Mesothelial cell of epicardium (in vitro differentiated cells): ENCODE measurements around the gene FRAS1. TPM values are rescaled to one million over a fixed set of nuclear protein-coding genes. Genes with fewer than 3 reads are reported as not detected.

Source experiments
- DNase-seq, 2 experiments: peaks; one replicate each; pipeline ENCODE4 v3.0.0; 2021; ENCODE audit warnings: low spot score in 2 of 2; ENCODE audit not compliant: unreplicated experiment in 2 of 2
- H3K27ac Mint-ChIP-seq: 2 replicates; pipeline ENCODE4 v1.8.0; 2021; ENCODE audit warnings: mixed read lengths
- H3K27me3 Mint-ChIP-seq: 2 replicates; pipeline ENCODE4 v1.8.0; 2021; ENCODE audit warnings: low read depth, mixed read lengths
- H3K36me3 Mint-ChIP-seq: 2 replicates; pipeline ENCODE4 v1.8.0; 2021; ENCODE audit warnings: mixed read lengths
- H3K4me1 Mint-ChIP-seq: 2 replicates; pipeline ENCODE4 v1.8.0; 2021; ENCODE audit warnings: mixed read lengths
- H3K4me3 Mint-ChIP-seq: 2 replicates; pipeline ENCODE4 v1.8.0; 2021; ENCODE audit warnings: mild to moderate bottlenecking, moderate library complexity, mixed read lengths
- H3K9me3 Mint-ChIP-seq: 2 replicates; pipeline ENCODE4 v1.8.0; 2021; ENCODE audit warnings: mixed read lengths
- CTCF ChIP-seq: fragments of 200-600 bp; sonication (generic); IDR thresholded peaks from one replicate; pipeline ENCODE4 v1.5.0; 2021; ENCODE audit warnings: antibody characterized with exemption; ENCODE audit not compliant: unreplicated experiment
- total RNA-seq: library from RNA; stranded (reverse); gene quantifications from 3 replicates; pipeline ENCODE4 v1.2.1, GENCODE V29; 2021

Gene FRAS1
- total RNA-seq, 1 donor from 2014 or later, result 51.9 TPM

GRCh38 chr4:78318126-78318525 is 261.0 kb downstream of the FRAS1 start:
- H3K27me3 Mint-ChIP-seq, result no peaks in the 10 kb centered on the region
- H3K4me1 Mint-ChIP-seq, result peaks cover 13% of the 10 kb centered on the region
- H3K9me3 Mint-ChIP-seq, result no peaks in the 10 kb centered on the region

GRCh38 chr4:78320349-78320935 is 263.3 kb downstream of the FRAS1 start:
- no peak for TF ChIP-seq CTCF
- Mint-ChIP-seq H3K4me1 (peaks cover 5% of the 10 kb centered on the region), H3K9me3 (no peaks in the 10 kb centered on the region), H3K27me3 (no peaks in the 10 kb centered on the region), H3K4me3 (no peak overlapping the region), H3K27ac (no peak overlapping the region), H3K36me3 (peaks cover 18% of the 10 kb centered on the region)
- DNase-seq, result no peak

More at GRCh38 chr4:78318126-78318525, 261.0 kb downstream of the FRAS1 start:
- no peak overlapping the region for H3K27ac Mint-ChIP-seq
- peaks cover 18% of the 10 kb centered on the region for H3K36me3 Mint-ChIP-seq
- no peak overlapping the region for H3K4me3 Mint-ChIP-seq
- DNase-seq, result no peak
- TF ChIP-seq CTCF, result no peak

- Mint-ChIP-seq H3K27me3 (no peaks in the 10 kb centered on the region), H3K9me3 (no peaks in the 10 kb centered on the region), H3K4me3 (no peak overlapping the region), H3K27ac (no peak overlapping the region), H3K4me1 (peaks cover 17% of the 10 kb centered on the region), H3K36me3 (peaks cover 8% of the 10 kb centered on the region)
- DNase-seq, result no peak
- TF ChIP-seq CTCF, result no peak
Measured at GRCh38 chr4:78322032-78322431, 264.9 kb downstream of the FRAS1 start.

GRCh38 chr4:78323439-78323838 is 266.3 kb downstream of the FRAS1 start:
- no peak overlapping the region for H3K4me3 Mint-ChIP-seq
- DNase-seq, result no peak

GRCh38 chr4:78324625-78325024 is 267.5 kb downstream of the FRAS1 start:
- DNase-seq, result no peak
- Mint-ChIP-seq H3K27me3 (no peaks in the 10 kb centered on the region), H3K4me1 (peaks cover 17% of the 10 kb centered on the region), H3K9me3 (no peaks in the 10 kb centered on the region), H3K4me3 (no peak overlapping the region), H3K27ac (peak overlapping the region; percentile 23), H3K36me3 (peaks cover 6% of the 10 kb centered on the region)
- no peak for TF ChIP-seq CTCF

More at GRCh38 chr4:78323439-78323838, 266.3 kb downstream of the FRAS1 start:
- Mint-ChIP-seq H3K27me3 (no peaks in the 10 kb centered on the region), H3K9me3 (no peaks in the 10 kb centered on the region), H3K36me3 (peaks cover 3% of the 10 kb centered on the region), H3K27ac (no peak overlapping the region), H3K4me1 (peaks cover 17% of the 10 kb centered on the region)
- no peak for TF ChIP-seq CTCF
